Psoas muscle (tissue), 8 donors: ENCODE results near the gene CTDP1. TPM values are rescaled to one million over a fixed set of nuclear protein-coding genes. Genes with fewer than 3 reads are reported as not detected.

Experiments used
- ATAC-seq, 4 donors: fragments of 200-7000 bp; cut with Tn5 transposase; one replicate each; pipeline ENCODE4 v1.9.1; 2020; ENCODE audit warnings: moderate library complexity in 3 of 4, mild to moderate bottlenecking in 2 of 4
- DNase-seq, 2 donors: peaks; one replicate each; pipeline ENCODE4 v3.0.0-alpha.2; 2020
- H3K27ac ChIP-seq: fragments of 200-600 bp; one replicate; pipeline ENCODE4 v1.8.0; 2022
- H3K27me3 ChIP-seq, 3 donors: fragments of 200-600 bp in 1 of 3; one replicate each; pipeline versions ENCODE4 v1.6.1 to v1.8.0; 2013 to 2022; ENCODE audit warnings: low read length in 2 of 3, mild to moderate bottlenecking in 2 of 3, moderate library complexity in 1 of 3; ENCODE audit not compliant: insufficient read depth in 3 of 3
- H3K36me3 ChIP-seq, 2 donors: fragments of 200-600 bp in 1 of 2; one replicate each; pipeline versions ENCODE4 v1.6.1 to v1.8.0; 2013 to 2022; ENCODE audit warnings: low read depth in 1 of 2, mild to moderate bottlenecking in 1 of 2, moderate library complexity in 1 of 2; ENCODE audit not compliant: insufficient read depth in 1 of 2
- H3K4me1 ChIP-seq: fragments of 200-600 bp; one replicate; pipeline ENCODE4 v1.8.0; 2022
- H3K4me3 ChIP-seq: fragments of 200-600 bp; one replicate; pipeline ENCODE4 v1.8.0; 2022; ENCODE audit warnings: mild to moderate bottlenecking
- H3K9me3 ChIP-seq: fragments of 200-600 bp; one replicate; pipeline ENCODE4 v1.8.0; 2022
- CTCF ChIP-seq: fragments of 200-600 bp; IDR thresholded peaks from one replicate; pipeline ENCODE4 v1.8.0; 2022; ENCODE audit warnings: antibody characterized with exemption
- WGBS, 3 donors: extraction: QIAGEN DNeasy Blood & Tissue Kit; methylation state at CpG; one replicate each; pipeline versions ENCODE4 v1.1.6 to v1.1.7; 2013; 5-methylcytosine and 5-hydroxymethylcytosine counted together
- intact Hi-C, 2 donors: fragments of 100-400 bp; cut with DNase I; formaldehyde crosslinking; loops; one replicate each; pipeline versions ENCODE4 v1.11.0 to v1.14.2; 2022
- polyA plus RNA-seq, 3 donors: library from polyadenylated mRNA; stranded (reverse); fragments of 200-250 nt; gene quantifications; one replicate each; pipeline ENCODE4 v1.2.3, GENCODE V29; 2013
- total RNA-seq, 4 donors: library from RNA; stranded (reverse); fragmentation: NEBNext Ultra II Directional in 2 of 4; extraction: Animal tissue kit (Norgen Biotek cat#: 25700) in 2 of 4; gene quantifications; one replicate each; pipeline versions ENCODE4 v1.2.1 to v1.2.4, GENCODE V29; 2021 to 2023
- donor health status: healthy with polysubstance abuse.
- donor health status: DM: no; HTN: no; CAD: no; lungs with moderate emphysema.
- donor health status: Bipolar disorder and iron deficiency.
- donor health status: healthy.
- donor health status: DM: yes; HTN: yes; CAD: no.
- donor health status: DM: no; HTN: no; CAD: no.
- donor health status: DM: no; HTN: no; CAD: no.
- donor health status: DM: yes; HTN: yes; CAD: no.

The CTDP1 gene
- total and polyA plus RNA-seq, 7 donors, result 7.6 to 21.6 (median 12.4) TPM

GRCh38 chr18:79637181-79637920 is 42.3 kb upstream of the CTDP1 start:
- 25 to 32% (median 28%) methylated on average over 49 to 58 of the region's 58 CpGs for WGBS, 3 donors
- ATAC-seq, result no peak
- intact Hi-C loops, result no loop called here
- DNase-seq, result no peak
- no peaks in the 10 kb centered on the region for H3K9me3 ChIP-seq
- H3K27me3 ChIP-seq, result peaks cover 0 to 41% (median 8%) of the 10 kb centered on the region in 3 donors
- H3K4me3 ChIP-seq, result no peak overlapping the region
- no peaks in the 10 kb centered on the region for H3K4me1 ChIP-seq
- no peak for TF ChIP-seq CTCF
- no peaks in the 10 kb centered on the region for H3K36me3 ChIP-seq
- H3K27ac ChIP-seq, result no peak overlapping the region

GRCh38 chr18:79637921-79638909 is 41.4 kb upstream of the CTDP1 start:
- DNase-seq (no peak), ATAC-seq (no peak)
- no peak overlapping the region for H3K4me3 ChIP-seq
- H3K4me1 ChIP-seq, result no peaks in the 10 kb centered on the region
- TF ChIP-seq CTCF, result no peak
- WGBS, 3 donors, result 35 to 49% (median 44%) methylated on average over 79 to 99 of the region's 99 CpGs
- H3K27me3 ChIP-seq, result peaks cover 0 to 41% (median 8%) of the 10 kb centered on the region in 3 donors
- no peak overlapping the region for H3K27ac ChIP-seq
- no peaks in the 10 kb centered on the region for H3K9me3 ChIP-seq
- no peaks in the 10 kb centered on the region for H3K36me3 ChIP-seq
- intact Hi-C loops, result no loop called here

- no peak overlapping the region for H3K27ac ChIP-seq
- no peaks in the 10 kb centered on the region for H3K36me3 ChIP-seq
- DNase-seq (no peak), ATAC-seq (no peak)
- H3K9me3 ChIP-seq, result no peaks in the 10 kb centered on the region
- intact Hi-C loops, result no loop called here
- TF ChIP-seq CTCF, result no peak
- H3K27me3 ChIP-seq, result peaks cover 0 to 41% (median 8%) of the 10 kb centered on the region in 3 donors
- no peak overlapping the region for H3K4me3 ChIP-seq
- H3K4me1 ChIP-seq, result peaks cover 3% of the 10 kb centered on the region
- WGBS, 3 donors, result 70 to 77% (median 71%) methylated on average over 10 of the region's 10 CpGs
These were observed 40.4 kb upstream of the CTDP1 start for GRCh38 chr18:79639072-79639829.

DNA sequence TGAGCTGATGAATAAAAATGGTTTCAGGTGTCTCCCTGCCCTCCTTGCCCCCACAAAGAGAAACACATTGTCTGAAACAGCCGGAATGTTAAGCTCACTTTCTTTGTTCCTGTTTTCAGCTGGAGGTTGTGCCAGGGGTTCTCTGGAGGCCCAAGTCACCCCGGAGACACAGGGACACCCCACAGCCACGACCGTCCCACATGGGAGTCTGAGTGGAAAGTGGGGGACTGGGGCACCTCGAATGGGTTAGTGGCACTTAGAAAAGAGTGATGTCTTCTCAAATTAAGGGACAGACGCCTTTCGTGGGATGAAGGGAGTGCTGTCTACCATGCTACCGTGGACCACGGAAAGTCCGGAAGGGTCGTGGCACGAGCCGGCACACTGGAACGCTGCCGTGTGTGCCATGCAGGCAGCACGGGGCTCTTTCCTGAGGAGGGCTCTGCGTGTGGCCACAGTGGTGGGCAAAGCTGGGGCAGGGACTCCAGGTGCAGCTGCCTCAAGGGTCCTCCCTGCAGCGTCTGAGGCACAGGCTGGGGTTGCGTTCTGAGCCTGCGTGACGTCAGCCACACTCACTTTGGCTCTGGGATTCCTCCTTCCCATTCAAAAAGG is 39.4 kb upstream of the CTDP1 start:
- 85 to 86% (median 86%) methylated on average over 21 of the region's 21 CpGs for whole genome bisulfite sequencing, 3 donors
- no peak overlapping the region for H3K27ac ChIP-seq
- DNase-seq (no peak), ATAC-seq (no peak)
- H3K4me3 ChIP-seq, result no peak overlapping the region
- H3K4me1 ChIP-seq, result peaks cover 3% of the 10 kb centered on the region
- H3K27me3 ChIP-seq, result peaks cover 0 to 41% (median 8%) of the 10 kb centered on the region in 3 donors
- H3K9me3 ChIP-seq, result no peaks in the 10 kb centered on the region
- no peak for TF ChIP-seq CTCF
- intact Hi-C loops, result loop anchor here (5.0 kb wide), 2 partner anchors 108 to 113 kb away; no protein-coding TSS in a partner anchor
- no peaks in the 10 kb centered on the region for H3K36me3 ChIP-seq
